ENCODE results near the gene NDRG4.

GRCh38 chr16:58481931-58482330 lies 18.0 kb upstream of the NDRG4 start:
- TF ChIP-seq CTCF (conservative IDR thresholded peaks at IDR 0.05; ENCODE audit: low read depth in 2 of 2), result no peak
- TF ChIP-seq EZH2phosphoT487 (IDR thresholded peaks at IDR 0.05; ENCODE audit: unreplicated experiment), result no peak
- no peak for TF ChIP-seq EZH2 (IDR thresholded peaks at IDR 0.05; ENCODE audit: low read depth, unreplicated experiment)
- TF ChIP-seq ZNF331 (CRISPR knock-in tag; IDR thresholded peaks at IDR 0.05; ENCODE audit: low read depth), result no peak
